ENCODE measurements around the gene PAX8. TPM values are rescaled to one million over a fixed set of nuclear protein-coding genes. Genes with fewer than 3 reads are reported as not detected.

The PAX8 gene
- total and polyA plus RNA-seq, 2 of the 13 experiments (the other 11 are each of a cell fraction or from before 2014, with no cell fraction given), result 1.5 to 8.8 TPM

- TF ChIP-seq POLR2G (IDR thresholded peaks at IDR 0.05; ENCODE audit: low read depth, low read length) (peak; percentile 84), GATAD1 (CRISPR knock-in tag; IDR thresholded peaks at IDR 0.05) (peak; percentile 49; the same call in 1 of the 2 replicates), STAT5B (CRISPR knock-in tag; IDR thresholded peaks at IDR 0.05) (0 out of 2 replicates have a peak, but pooled peaks have one; percentile 32), ZNF496 (CRISPR knock-in tag; IDR thresholded peaks at IDR 0.05; ENCODE audit: insufficient replicate concordance) (no peak), CHD2 (IDR thresholded peaks at IDR 0.05; ENCODE audit: low read depth, low read length) (peak; percentile 82), FIP1L1 (IDR thresholded peaks at IDR 0.05; ENCODE audit: borderline replicate concordance, insufficient read depth, low read depth, low read length) (peak; percentile 57; the same call in 1 of the 2 replicates), KDM5A (IDR thresholded peaks at IDR 0.05; ENCODE audit: borderline replicate concordance, low read length) (no peak), KDM6A (CRISPR knock-in tag; IDR thresholded peaks at IDR 0.05; ENCODE audit: low read depth) (peak; percentile 10; the same call in 1 of the 2 replicates), SNAPC2 (CRISPR knock-in tag; IDR thresholded peaks at IDR 0.05) (peak; percentile 66; the same call in 1 of the 2 replicates), DPF2 (CRISPR knock-in tag; IDR thresholded peaks at IDR 0.05; ENCODE audit: borderline replicate concordance, low read depth) (no peak), DBP (CRISPR knock-in tag; IDR thresholded peaks at IDR 0.05; ENCODE audit: not compliant biosample characterization) (peak; percentile 66), CREM (IDR thresholded peaks at IDR 0.05) (no peak; the same call in none of the 2 replicates), CREM (CRISPR knock-in tag; IDR thresholded peaks at IDR 0.05) (no peak), ELF3 (CRISPR knock-in tag; IDR thresholded peaks at IDR 0.05) (peak; percentile 82), TCF7L2 (IDR thresholded peaks at IDR 0.05; ENCODE audit: low read depth, low read length) (no peak), ZGPAT (CRISPR knock-in tag; IDR thresholded peaks at IDR 0.05) (peak; percentile 69), AGO1 (IDR thresholded peaks at IDR 0.05; ENCODE audit: low read depth, low read length, poor library complexity, severe bottlenecking) (no peak), THYN1 (CRISPR knock-in tag; IDR thresholded peaks at IDR 0.05; ENCODE audit: borderline replicate concordance, low read depth) (no peak), ZBTB21 (CRISPR knock-in tag; IDR thresholded peaks at IDR 0.05) (no peak), HES4 (CRISPR knock-in tag; IDR thresholded peaks at IDR 0.05; ENCODE audit: borderline replicate concordance) (no peak), REL (CRISPR knock-in tag; conservative IDR thresholded peaks at IDR 0.05) (no peak), SALL2 (CRISPR knock-in tag; IDR thresholded peaks at IDR 0.05) (peak; percentile 36; the same call in 1 of the 2 replicates), SMAD9 (CRISPR knock-in tag; IDR thresholded peaks at IDR 0.05) (no peak), ZBTB38 (CRISPR knock-in tag; IDR thresholded peaks at IDR 0.05) (peak; percentile 47; the same call in 1 of the 2 replicates)
Observed at GRCh38 chr2:113282747-113283533, 4.2 kb upstream of the PAX8 start (continued).
